ENCODE results near the gene EPS8L2.

- TF ChIP-seq CTCF (IDR thresholded peaks at IDR 0.05) (no peak), POLR2AphosphoS5 (IDR thresholded peaks at IDR 0.05) (no peak)
Observed at GRCh38 chr11:767238-767637, 61.2 kb downstream of the EPS8L2 start.

Data from suprapubic skin (tissue), 3 donors.